ENCODE results near the gene EFTUD2. TPM values are rescaled to one million over a fixed set of nuclear protein-coding genes. Genes with fewer than 3 reads are reported as not detected.

EFTUD2 gene
- total RNA-seq, 6 donors from 2014 or later: 66.6 to 146 (median 75.6) TPM

GRCh38 chr17:44830359-44831288 lies 68.6 kb downstream of the EFTUD2 start:
- H3K4me3 ChIP-seq: peak overlapping the region; percentile 42 to 67 (median 52)
- 11 to 31% methylated on average over 8 to 26 of the region's 58 CpGs for WGBS, 2 donors
- H3K4me1 ChIP-seq: peaks cover 9 to 26% (median 15%) of the 10 kb centered on the region in 4 donors
- no peaks in the 10 kb centered on the region for H3K36me3 ChIP-seq
- ATAC-seq (ENCODE audit: low FRiP score in 2 of 2) (peak in 1 of 2 donors; percentile 7), DNase-seq (peak in 1 of 2 donors; percentile 85)
- peaks cover 0 to 33% (median 8%) of the 10 kb centered on the region in 4 donors for H3K27me3 ChIP-seq
- peak overlapping the region; percentile 58 to 85 (median 76) for H3K27ac ChIP-seq
- H3K9me3 ChIP-seq: no peaks in the 10 kb centered on the region
- TF ChIP-seq CTCF (IDR thresholded peaks at IDR 0.05): no peak
- no peak for TF ChIP-seq EP300 (IDR thresholded peaks at IDR 0.05)
- TF ChIP-seq POLR2A (IDR thresholded peaks at IDR 0.05): no peak
- TF ChIP-seq POLR2AphosphoS5 (IDR thresholded peaks at IDR 0.05): no peak

GRCh38 chr17:44829523-44830358 lies 69.5 kb downstream of the EFTUD2 start, which contains the start of gene GJC1:
GJC1 (minus strand) TSS chr17:44830287; CDS start chr17:44805817, 24,470 bp downstream.
- ATAC-seq (ENCODE audit: low FRiP score in 2 of 2) (peak in 1 of 2 donors; percentile 64), DNase-seq (peak in 1 of 2 donors; percentile 86)
- peak within 1 kb of the TSS; percentile 71 to 85 (median 80) for H3K27ac ChIP-seq
- 1% methylated on average over 54 of the region's 123 CpGs; no CpG with 5 or more reads in 1 of the 2 donors for WGBS, 2 donors
- H3K27me3 ChIP-seq: peaks cover 0 to 33% (median 8%) of the 10 kb centered on the region in 4 donors
- H3K36me3 ChIP-seq: no peaks in the 10 kb centered on the region
- H3K9me3 ChIP-seq: no peaks in the 10 kb centered on the region
- TF ChIP-seq POLR2A (IDR thresholded peaks at IDR 0.05): no peak
- TF ChIP-seq POLR2AphosphoS5 (IDR thresholded peaks at IDR 0.05): peak in 1 of 2 donors; percentile 2
- TF ChIP-seq CTCF (IDR thresholded peaks at IDR 0.05): no peak
- peaks cover 9 to 26% (median 15%) of the 10 kb centered on the region in 4 donors for H3K4me1 ChIP-seq
- peak within 1 kb of the TSS; percentile 42 to 67 (median 52) for H3K4me3 ChIP-seq

- no peaks in the 10 kb centered on the region for H3K36me3 ChIP-seq
- no peak for TF ChIP-seq POLR2AphosphoS5 (IDR thresholded peaks at IDR 0.05)
- no peaks in the 10 kb centered on the region for H3K9me3 ChIP-seq
- WGBS, 2 donors: 3 to 7% methylated on average over 17 to 21 of the region's 21 CpGs
- DNase-seq: no peak
- peak overlapping the region; percentile 30 to 67 (median 50) for H3K4me3 ChIP-seq
- no peak for ATAC-seq (ENCODE audit: low FRiP score in 2 of 2)
- H3K27ac ChIP-seq: peak overlapping the region; percentile 71 to 85 (median 80)
- H3K4me1 ChIP-seq: peaks cover 9 to 26% (median 15%) of the 10 kb centered on the region in 4 donors
- peaks cover 0 to 33% (median 8%) of the 10 kb centered on the region in 4 donors for H3K27me3 ChIP-seq
Measured at GRCh38 chr17:44828919-44829522, 70.2 kb downstream of the EFTUD2 start.

GRCh38 chr17:44827863-44828262 lies 71.4 kb downstream of the EFTUD2 start:
- H3K4me3 ChIP-seq: peak overlapping the region in 1 of 4 donors; percentile 42
- 54 to 65% methylated on average over 1 of the region's 1 CpG for WGBS, 2 donors
- DNase-seq (no peak), ATAC-seq (ENCODE audit: low FRiP score in 2 of 2) (no peak)
- no peak for TF ChIP-seq CTCF (IDR thresholded peaks at IDR 0.05)
- TF ChIP-seq POLR2A (IDR thresholded peaks at IDR 0.05): no peak
- TF ChIP-seq EP300 (IDR thresholded peaks at IDR 0.05): no peak
- no peak for TF ChIP-seq POLR2AphosphoS5 (IDR thresholded peaks at IDR 0.05)
- no peaks in the 10 kb centered on the region for H3K9me3 ChIP-seq
- peaks cover 0 to 33% (median 8%) of the 10 kb centered on the region in 4 donors for H3K27me3 ChIP-seq
- peaks cover 9 to 26% (median 15%) of the 10 kb centered on the region in 4 donors for H3K4me1 ChIP-seq
- no peak overlapping the region for H3K27ac ChIP-seq
- no peaks in the 10 kb centered on the region for H3K36me3 ChIP-seq

Data from upper lobe of left lung (tissue), 6 donors.